ENCODE measurements around the gene GALNT2.
A peak's percentile ranks its signal among the peaks of the same experiment; 100 is the strongest.

GALNT2 gene

GRCh38 chr1:230097370-230097769, 30.3 kb downstream of the GALNT2 start:
- DNase-seq: no peak

- DNase-seq: no peak
Observed at GRCh38 chr1:230098723-230099122, 31.7 kb downstream of the GALNT2 start.

- DNase-seq: no peak
Observed at GRCh38 chr1:230099465-230099864, 32.4 kb downstream of the GALNT2 start.

- no peak for DNase-seq
Observed at GRCh38 chr1:230100932-230101331, 33.9 kb downstream of the GALNT2 start.

- no peak for DNase-seq
Observed at GRCh38 chr1:230101556-230101955, 34.5 kb downstream of the GALNT2 start.

- DNase-seq: no peak
Observed at GRCh38 chr1:230102046-230102445, 35.0 kb downstream of the GALNT2 start.

GRCh38 chr1:230102472-230102871, 35.4 kb downstream of the GALNT2 start:
- no peak for DNase-seq

GRCh38 chr1:230103306-230104173, 36.5 kb downstream of the GALNT2 start:
- no peak for DNase-seq

- peak; percentile 84 to 86 for DNase-seq
Observed at GRCh38 chr1:230104395-230105244, 37.6 kb downstream of the GALNT2 start.

GRCh38 chr1:230105245-230105753, 38.3 kb downstream of the GALNT2 start:
- DNase-seq: no peak

- DNase-seq: peak; percentile 66 to 78
Observed at GRCh38 chr1:230105754-230106625, 39.0 kb downstream of the GALNT2 start.

GRCh38 chr1:230107941-230108340, 40.9 kb downstream of the GALNT2 start:
- no peak for DNase-seq

GRCh38 chr1:230108580-230108979, 41.5 kb downstream of the GALNT2 start:
- no peak for DNase-seq

- no peak for DNase-seq
Observed at GRCh38 chr1:230109066-230109465, 42.0 kb downstream of the GALNT2 start.

GRCh38 chr1:230109895-230110667, 43.0 kb downstream of the GALNT2 start:
- no peak for DNase-seq

- no peak for DNase-seq
Observed at GRCh38 chr1:230110971-230111370, 43.9 kb downstream of the GALNT2 start.

GRCh38 chr1:230112131-230112701, 45.2 kb downstream of the GALNT2 start:
- DNase-seq: no peak

GRCh38 chr1:230112782-230113181, 45.7 kb downstream of the GALNT2 start:
- DNase-seq: no peak

- no peak for DNase-seq
Observed at GRCh38 chr1:230113235-230113592, 46.2 kb downstream of the GALNT2 start.

- no peak for DNase-seq
Observed at GRCh38 chr1:230113593-230114236, 46.7 kb downstream of the GALNT2 start.

GRCh38 chr1:230114237-230114651, 47.2 kb downstream of the GALNT2 start:
- DNase-seq: no peak

Data from AML-193 (cell line).